MCF 10A (cell line): ENCODE measurements around the gene RABAC1. TPM values are rescaled to one million over a fixed set of nuclear protein-coding genes. Genes with fewer than 3 reads are reported as not detected.

ENCODE experiments used
- BruUV-seq: library from RNA; stranded (reverse); fragments of 400-500 nt; replicated peaks from 2 replicates; lab custom pipeline; 2021; lab: Mats Ljungman, UMichigan
- CTCF ChIA-PET: fragments of 300-600 bp; sonication (Branson Sonifier 250); formaldehyde crosslinking; extraction: SDS; loops from one replicate; lab custom pipeline; 2021; ENCODE audit warnings: antibody characterized with exemption, inconsistent platforms; lab: Yijun Ruan, JAX
- POLR2A ChIA-PET: fragments of 300-600, 350-650 bp; sonication (Branson Sonifier 250); formaldehyde crosslinking; extraction: SDS; loops from one replicate; lab custom pipeline; 2020; ENCODE audit warnings: antibody characterized with exemption, inconsistent platforms; lab: Yijun Ruan, JAX
- DNase-seq: peaks from one replicate; pipeline ENCODE4 v3.0.0-alpha.2; 2018; ENCODE audit not compliant: unreplicated experiment
- H3K27ac Mint-ChIP-seq: one replicate; pipeline ENCODE4 v1.8.0; 2022; ENCODE audit warnings: mild to moderate bottlenecking, low read depth, mixed read lengths; ENCODE audit not compliant: unreplicated experiment
- H3K27me3 Mint-ChIP-seq: one replicate; pipeline ENCODE4 v1.8.0; 2022; ENCODE audit warnings: mixed read lengths; ENCODE audit not compliant: insufficient read depth, unreplicated experiment
- H3K36me3 Mint-ChIP-seq: one replicate; pipeline ENCODE4 v1.8.0; 2022; ENCODE audit warnings: mild to moderate bottlenecking, moderate library complexity, mixed read lengths; ENCODE audit not compliant: insufficient read depth, unreplicated experiment
- H3K4me1 Mint-ChIP-seq: one replicate; pipeline ENCODE4 v1.8.0; 2022; ENCODE audit warnings: mixed read lengths; ENCODE audit not compliant: insufficient read depth, unreplicated experiment
- H3K4me3 Mint-ChIP-seq: one replicate; pipeline ENCODE4 v1.8.0; 2022; ENCODE audit warnings: mild to moderate bottlenecking, moderate library complexity, mixed read lengths; ENCODE audit not compliant: unreplicated experiment
- H3K9me3 Mint-ChIP-seq: one replicate; pipeline ENCODE4 v1.8.0; 2022; ENCODE audit warnings: mixed read lengths; ENCODE audit not compliant: unreplicated experiment
- CTCF ChIP-seq: fragments of 200-600 bp; IDR thresholded peaks from one replicate; pipeline ENCODE4 v1.8.0; 2022; ENCODE audit warnings: antibody characterized with exemption, mild to moderate bottlenecking; ENCODE audit not compliant: unreplicated experiment
- intact Hi-C: fragments of 100-400 bp; cut with micrococcal nuclease; formaldehyde crosslinking; loops from 2 replicates; pipeline ENCODE4 v1.14.1; 2022
- total RNA-seq: library from RNA; stranded (reverse); gene quantifications from 2 replicates; pipeline ENCODE4 v1.2.3, GENCODE V29; 2022

Gene RABAC1
- total RNA-seq, 1 experiment from 2014 or later = 75.4 TPM

- intact Hi-C loops = loop anchor here (5.0 kb wide), 1 partner anchor 34 kb away; no protein-coding TSS in a partner anchor
- Mint-ChIP-seq H3K27me3 (peaks cover 89% of the 10 kb centered on the region), H3K4me3 (no peak overlapping the region), H3K9me3 (no peaks in the 10 kb centered on the region), H3K27ac (no peak overlapping the region), H3K36me3 (no peaks in the 10 kb centered on the region), H3K4me1 (peaks cover 6% of the 10 kb centered on the region)
- ChIA-PET POLR2A (no interaction called here), CTCF (interaction anchor here (0.6 to 1.1 kb wide), 3 partner anchors 11 to 200 kb away, joined by 3 to 5 read pairs (median 3); no protein-coding TSS in a partner anchor)
- peak; percentile 23 for DNase-seq
- peak; percentile 59 for TF ChIP-seq CTCF
- no TSS peak for BruUV-seq
Observed at GRCh38 chr19:41998246-41999020, 39.3 kb upstream of the RABAC1 start.

- H3K4me1 Mint-ChIP-seq = peaks cover 6% of the 10 kb centered on the region
- intact Hi-C loops = loop anchor here (5.0 kb wide), 1 partner anchor 34 kb away; no protein-coding TSS in a partner anchor
- CTCF ChIA-PET = interaction anchor here (0.7 to 1.1 kb wide), 2 partner anchors 11 to 200 kb away, joined by 3 to 5 read pairs; no protein-coding TSS in a partner anchor
Observed at GRCh38 chr19:41997851-41998229, 38.7 kb upstream of the RABAC1 start.

GRCh38 chr19:41997121-41997850 lies 38.2 kb upstream of the RABAC1 start:
- Mint-ChIP-seq H3K4me1 (peaks cover 6% of the 10 kb centered on the region), H3K4me3 (no peak overlapping the region), H3K9me3 (no peaks in the 10 kb centered on the region), H3K27me3 (peaks cover 89% of the 10 kb centered on the region), H3K36me3 (no peaks in the 10 kb centered on the region), H3K27ac (no peak overlapping the region)
- no TSS peak for BruUV-seq
- ChIA-PET POLR2A (interaction anchor here (0.7 kb wide), 1 partner anchor 14 kb away, joined by 3 read pairs; no protein-coding TSS in a partner anchor), CTCF (interaction anchor here (1.1 kb wide), 1 partner anchor 12 kb away, joined by 5 read pairs; no protein-coding TSS in a partner anchor)
- peak; percentile 46 for DNase-seq
- TF ChIP-seq CTCF = no peak
- intact Hi-C loops = loop anchor here (5.0 kb wide), 1 partner anchor 35 kb away; no protein-coding TSS in a partner anchor

More at GRCh38 chr19:41997851-41998229, 38.7 kb upstream of the RABAC1 start:
- no peak for DNase-seq
- no peak for TF ChIP-seq CTCF
- Mint-ChIP-seq H3K27ac (no peak overlapping the region), H3K9me3 (no peaks in the 10 kb centered on the region), H3K36me3 (no peaks in the 10 kb centered on the region), H3K4me3 (no peak overlapping the region), H3K27me3 (peaks cover 89% of the 10 kb centered on the region)
- POLR2A ChIA-PET = no interaction called here
- no TSS peak for BruUV-seq
